GM18861 (cell line): ENCODE data around the gene DNAJC15.

ENCODE experiments used
- ATAC-seq: cut with Tn5 transposase; IDR thresholded peaks from one replicate; pipeline ENCODE4 v1.9.1; 2021; ENCODE audit not compliant: unreplicated experiment

DNAJC15 gene

GRCh38 chr13:43123856-43124255, 100.5 kb downstream of the DNAJC15 start:
- ATAC-seq, result no peak

DNA sequence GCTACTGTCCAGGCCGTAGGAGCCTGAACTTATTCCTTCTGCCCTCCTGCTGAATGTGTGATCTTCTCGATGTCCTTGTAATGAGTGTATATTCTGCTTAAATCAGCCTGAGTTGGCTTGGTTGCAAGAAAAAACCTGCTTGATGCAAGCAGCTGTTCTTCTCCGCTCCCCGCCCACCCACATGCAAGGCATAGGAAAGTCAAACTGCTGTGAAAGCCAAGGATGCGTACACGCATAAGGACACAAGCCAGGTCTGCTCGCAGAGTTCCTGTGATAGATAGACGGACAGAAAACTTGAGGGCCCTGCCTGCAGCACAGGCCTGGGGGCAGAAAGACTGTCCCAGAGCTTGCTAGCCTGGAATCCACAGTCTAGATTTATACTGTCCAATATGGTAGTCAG, 101.1 kb downstream of the DNAJC15 start:
- ATAC-seq, result no peak

DNA sequence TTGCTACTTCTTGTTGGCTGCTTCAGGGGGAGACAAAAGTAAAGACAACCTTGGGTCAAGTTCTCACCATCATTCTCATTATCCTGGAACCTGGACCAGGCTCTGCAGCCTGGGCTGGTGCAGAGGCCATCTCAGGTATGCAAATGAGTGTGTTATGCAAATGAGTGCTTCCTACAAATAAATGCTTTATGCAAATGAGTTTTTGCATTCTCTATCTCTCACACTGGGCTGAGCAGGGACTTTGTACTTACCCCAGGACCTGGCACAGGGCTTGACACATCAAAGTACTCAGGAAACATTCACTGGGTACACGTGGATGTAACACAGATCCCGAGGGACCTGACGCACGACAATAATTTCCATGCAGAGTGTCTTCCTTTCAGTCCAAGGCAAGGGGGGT, 103.0 kb downstream of the DNAJC15 start:
- ATAC-seq, result no peak

DNA sequence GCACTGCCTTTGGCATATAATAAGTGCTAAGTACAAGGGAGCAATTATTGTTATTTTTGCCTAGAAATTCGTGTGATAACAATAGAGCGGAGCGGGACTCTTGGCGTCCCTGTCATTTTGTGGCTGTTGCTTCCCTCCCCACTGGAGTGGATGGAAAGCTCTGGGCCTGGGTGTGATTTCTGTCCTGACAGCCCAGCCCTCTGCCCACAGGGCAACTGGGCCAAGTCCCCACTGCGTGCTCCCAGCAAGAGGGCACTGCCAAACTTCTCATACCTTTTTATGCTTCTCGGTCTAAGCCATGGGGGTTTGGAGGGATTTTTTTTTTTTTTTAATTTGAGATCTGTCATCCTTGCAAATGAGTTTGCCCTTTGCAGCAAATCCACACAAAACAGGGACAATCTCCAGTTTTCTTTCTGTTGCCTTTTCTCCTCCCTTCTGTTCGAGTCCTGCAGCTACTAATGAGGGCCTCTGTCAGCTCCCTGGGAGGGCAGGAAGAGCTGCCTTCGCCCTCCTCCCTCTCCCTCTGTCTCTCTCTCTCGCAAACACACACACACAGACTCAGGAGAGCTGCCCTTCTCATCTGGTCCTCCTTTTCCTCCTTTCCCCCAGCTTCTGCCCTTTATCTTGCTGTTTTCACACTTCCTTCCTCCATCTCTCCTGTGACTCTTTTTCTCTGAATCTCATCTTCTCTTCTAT, 103.9 kb downstream of the DNAJC15 start:
- ATAC-seq, result no peak

GRCh38 chr13:43127827-43128226, 104.4 kb downstream of the DNAJC15 start:
- no peak for ATAC-seq

GRCh38 chr13:43128504-43128961, 105.1 kb downstream of the DNAJC15 start:
- ATAC-seq, result no peak

DNA sequence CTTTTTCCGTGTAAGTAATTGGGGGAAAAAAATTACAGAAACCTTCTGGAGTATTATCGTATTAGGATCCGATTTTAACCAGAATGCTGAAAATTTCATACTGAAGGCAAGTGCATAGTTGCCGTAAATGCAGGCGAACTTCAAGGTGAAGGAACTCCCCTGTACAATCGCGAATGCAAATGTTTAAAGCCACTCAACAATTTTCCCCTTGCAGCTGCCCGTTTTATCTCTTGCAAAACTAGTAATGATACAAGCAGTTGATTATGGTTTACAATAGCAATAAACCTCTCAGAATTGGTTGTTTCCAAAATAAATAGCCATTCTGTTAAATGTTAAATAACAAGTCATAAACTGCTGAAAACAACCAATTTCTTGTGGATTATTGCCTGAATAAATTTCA, 105.7 kb downstream of the DNAJC15 start:
- no peak for ATAC-seq

GRCh38 chr13:43129511-43130110, 106.2 kb downstream of the DNAJC15 start:
- ATAC-seq, result no peak

DNA sequence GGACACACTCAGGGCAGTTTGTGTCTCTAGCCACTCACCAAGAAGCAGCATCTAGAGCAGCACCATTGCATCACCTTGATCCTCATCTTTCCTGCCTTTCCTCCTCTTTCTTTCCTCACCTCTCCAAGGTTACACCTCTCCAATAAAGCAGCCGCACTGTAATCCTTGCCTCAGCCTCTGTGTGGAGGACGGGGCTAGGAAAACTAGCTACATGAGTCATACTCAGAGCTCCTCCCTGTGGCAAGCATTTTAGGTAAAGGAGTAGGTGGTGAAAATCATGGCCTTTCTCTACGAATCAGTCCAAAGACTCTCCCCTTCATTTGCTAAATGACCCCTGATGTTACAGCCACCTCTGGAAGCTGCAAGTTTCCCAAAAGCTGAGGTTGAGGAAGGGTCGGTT, 108.9 kb downstream of the DNAJC15 start:
- ATAC-seq, result no peak

DNA sequence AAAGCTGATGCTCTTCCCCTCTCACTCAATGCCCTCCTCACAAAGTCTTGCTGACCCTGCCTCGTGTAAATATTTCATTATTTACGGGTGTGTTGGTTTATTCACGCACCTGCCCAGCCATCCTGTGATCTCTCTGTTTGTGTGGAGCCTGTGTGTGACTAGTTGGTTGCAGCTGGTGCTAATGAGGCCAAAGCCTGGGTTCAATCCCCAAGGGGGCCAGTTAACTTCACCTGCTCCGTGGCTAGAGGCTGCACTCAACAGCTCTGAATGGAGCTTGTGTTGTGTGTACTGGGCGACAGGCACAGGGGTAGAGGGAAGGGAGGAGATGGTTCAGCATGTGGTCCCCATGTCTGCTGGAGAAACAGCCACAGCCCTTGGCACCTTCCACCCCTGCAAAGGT, 109.5 kb downstream of the DNAJC15 start:
- no peak for ATAC-seq

GRCh38 chr13:43133792-43134191, 110.4 kb downstream of the DNAJC15 start:
- no peak for ATAC-seq

- no peak for ATAC-seq
Measured at GRCh38 chr13:43134868-43135267, 111.5 kb downstream of the DNAJC15 start.

GRCh38 chr13:43135516-43135915, 112.1 kb downstream of the DNAJC15 start:
- ATAC-seq, result no peak

DNA sequence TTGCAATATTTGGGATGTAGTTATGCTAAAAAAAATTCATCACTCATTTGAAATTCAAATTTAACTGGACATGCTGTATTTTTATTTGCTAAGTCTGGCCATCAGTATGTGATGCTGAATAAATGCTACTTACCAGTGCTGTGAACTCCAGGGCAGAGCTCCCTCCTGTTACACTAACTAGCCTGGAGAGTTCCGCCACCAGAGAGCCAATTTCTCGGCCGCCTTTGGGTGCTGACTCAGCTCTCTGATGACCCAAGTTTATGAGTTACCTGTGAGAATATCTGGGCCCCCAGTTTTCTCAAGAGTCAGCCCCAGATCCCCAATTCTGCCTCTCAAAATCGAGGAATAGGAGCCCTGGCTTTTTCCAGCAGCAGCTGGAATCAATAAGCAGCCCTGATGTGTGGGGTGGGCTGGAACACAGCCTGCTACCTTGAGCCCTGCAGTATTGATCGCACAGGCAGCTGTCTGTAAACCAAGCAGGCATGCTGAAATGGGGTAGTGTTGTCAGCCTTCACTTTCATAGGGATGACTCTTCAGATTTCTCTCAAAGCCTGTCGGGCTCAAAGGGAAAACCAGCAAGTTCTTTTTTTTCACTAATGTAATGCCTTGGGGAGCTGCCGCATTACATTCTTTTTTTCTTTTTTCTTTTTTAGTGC, 113.7 kb downstream of the DNAJC15 start:
- ATAC-seq, result no peak

DNA sequence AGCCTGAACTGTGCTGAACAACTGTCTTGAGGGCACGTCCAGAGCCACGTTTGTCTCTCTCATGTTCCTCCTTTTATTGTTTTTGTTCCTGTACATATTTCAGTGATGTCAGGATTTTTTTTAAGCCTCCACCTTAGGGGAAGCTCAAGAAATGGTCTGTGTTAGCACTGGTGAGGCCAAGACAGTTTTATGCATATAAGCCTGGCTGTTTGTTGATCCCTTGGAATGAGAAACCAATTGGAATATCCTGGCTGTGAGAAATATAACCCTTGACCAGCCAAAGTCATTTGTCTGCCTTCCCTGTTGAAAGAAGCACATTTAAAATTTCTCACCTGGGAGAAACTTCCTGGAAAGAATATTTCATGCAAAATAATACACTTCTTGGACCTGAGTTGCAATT, 115.8 kb downstream of the DNAJC15 start:
- no peak for ATAC-seq

DNA sequence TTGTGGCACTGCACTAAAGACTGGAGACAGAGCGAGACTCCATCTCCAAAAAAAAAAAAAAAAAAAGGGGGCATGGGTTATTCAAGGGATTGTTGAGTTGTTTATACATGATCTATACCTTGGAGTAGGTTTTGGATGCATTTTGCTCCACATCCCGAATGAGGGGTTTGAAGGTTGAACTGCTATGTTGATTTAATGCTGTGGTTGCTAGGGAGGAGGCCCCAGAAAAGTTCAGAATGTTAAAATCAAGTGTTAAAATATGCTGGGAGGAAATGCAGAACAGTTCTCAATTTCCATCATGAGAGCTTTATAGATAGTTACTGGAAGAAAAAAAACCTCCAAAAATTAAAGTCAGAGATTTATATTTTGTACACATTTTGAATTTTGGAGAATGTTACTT, 116.5 kb downstream of the DNAJC15 start:
- ATAC-seq, result no peak

- ATAC-seq, result no peak
Measured at GRCh38 chr13:43140985-43141384, 117.6 kb downstream of the DNAJC15 start.

GRCh38 chr13:43141685-43142084, 118.3 kb downstream of the DNAJC15 start:
- no peak for ATAC-seq

GRCh38 chr13:43143591-43143990, 120.2 kb downstream of the DNAJC15 start:
- ATAC-seq, result no peak

DNA sequence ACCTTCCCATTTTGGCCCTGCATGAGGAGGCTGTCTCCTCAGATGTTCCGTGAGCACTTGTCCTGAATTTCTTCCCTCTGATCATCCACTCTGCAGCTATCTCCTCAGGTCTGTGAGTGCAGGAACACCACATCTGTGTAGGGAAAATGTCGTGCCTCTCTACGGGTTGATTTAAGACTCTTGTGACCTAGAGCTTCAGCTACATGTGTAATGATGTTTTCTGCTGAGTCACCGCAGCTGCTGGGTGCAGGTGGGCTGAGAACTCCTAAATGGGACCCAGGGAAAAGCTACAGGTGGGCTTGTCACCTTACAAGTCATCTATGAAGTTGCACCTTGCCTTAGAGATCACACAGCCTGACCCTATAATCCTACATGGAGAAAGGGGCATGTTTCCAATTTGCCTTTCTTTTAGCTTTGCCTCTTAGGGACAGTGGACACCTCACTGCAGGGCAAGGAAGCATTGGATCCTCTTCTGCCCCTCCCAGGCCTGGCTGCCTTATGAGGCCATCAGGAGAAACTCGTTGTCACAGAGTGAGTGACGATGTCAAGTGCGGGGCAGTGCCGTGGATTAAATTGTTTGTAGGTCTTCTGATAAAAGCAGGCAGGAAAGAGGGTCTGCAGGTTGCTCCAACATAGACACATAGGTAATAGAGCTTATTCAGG, 122.3 kb downstream of the DNAJC15 start:
- ATAC-seq, result no peak

- no peak for ATAC-seq
Measured at GRCh38 chr13:43146400-43146799, 123.0 kb downstream of the DNAJC15 start.
